Melanocyte of skin (primary cell): ENCODE results near the gene DRG2. TPM values are rescaled to one million over a fixed set of nuclear protein-coding genes. Genes with fewer than 3 reads are reported as not detected.

Experiments used
- total RNA-seq, 2 donors: library from RNA; depleted of rRNA; stranded (reverse); fragments of >200 nt; gene quantifications; 2 replicates each; pipeline ENCODE4 v1.2.3, GENCODE V29; 2012

The DRG2 gene, protein sequence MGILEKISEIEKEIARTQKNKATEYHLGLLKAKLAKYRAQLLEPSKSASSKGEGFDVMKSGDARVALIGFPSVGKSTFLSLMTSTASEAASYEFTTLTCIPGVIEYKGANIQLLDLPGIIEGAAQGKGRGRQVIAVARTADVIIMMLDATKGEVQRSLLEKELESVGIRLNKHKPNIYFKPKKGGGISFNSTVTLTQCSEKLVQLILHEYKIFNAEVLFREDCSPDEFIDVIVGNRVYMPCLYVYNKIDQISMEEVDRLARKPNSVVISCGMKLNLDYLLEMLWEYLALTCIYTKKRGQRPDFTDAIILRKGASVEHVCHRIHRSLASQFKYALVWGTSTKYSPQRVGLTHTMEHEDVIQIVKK
- 10 to 100 TPM; 33.0 to 40.6 TPM for total RNA-seq

DNA sequence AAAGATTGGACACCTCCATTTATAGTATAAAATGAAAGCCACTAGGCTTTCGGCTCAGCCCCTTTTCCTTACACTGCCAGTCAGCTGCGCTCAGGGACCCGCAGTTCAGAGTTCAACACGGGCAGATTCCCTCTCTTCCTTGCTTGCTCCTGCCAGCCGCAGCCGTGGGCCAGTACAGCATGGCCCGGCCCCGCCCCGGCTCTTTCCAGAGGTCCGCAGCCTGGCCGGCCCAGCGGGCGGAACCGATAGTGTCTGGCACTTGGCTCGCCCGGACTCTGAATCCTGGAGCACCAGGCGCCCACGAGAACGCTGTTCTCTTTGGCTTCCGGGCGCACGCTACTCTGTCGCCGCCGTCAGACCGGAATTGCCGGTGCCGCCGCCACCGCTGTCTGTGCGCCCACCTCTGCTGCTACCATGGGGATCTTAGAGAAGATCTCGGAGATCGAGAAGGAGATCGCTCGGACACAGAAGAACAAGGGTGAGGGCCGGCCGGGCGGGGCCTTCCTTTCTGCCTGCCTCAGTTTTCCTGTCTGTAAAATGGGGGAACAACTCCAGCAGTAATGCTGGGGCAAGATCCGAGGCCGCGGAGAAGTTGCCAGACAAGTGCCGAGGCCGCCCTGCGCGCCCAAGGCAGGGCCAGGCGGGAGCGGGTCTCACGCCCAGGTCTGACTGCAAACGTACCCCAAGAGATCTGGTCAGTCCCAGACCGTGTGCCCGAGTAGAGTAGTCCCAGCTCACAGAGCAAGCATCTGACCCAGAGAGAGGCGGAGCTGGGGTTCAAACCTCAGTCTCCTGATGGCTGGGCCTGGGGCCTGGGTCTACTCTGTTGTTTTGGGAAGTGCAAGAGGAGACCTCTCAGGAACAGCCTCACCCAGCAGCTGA, at the start of gene DRG2:
Gene DRG2, plus strand, starts transcription at position 339 of the 882 bp plus-strand sequence. Its CDS starts 76 bp downstream, at position 415.

DNA sequence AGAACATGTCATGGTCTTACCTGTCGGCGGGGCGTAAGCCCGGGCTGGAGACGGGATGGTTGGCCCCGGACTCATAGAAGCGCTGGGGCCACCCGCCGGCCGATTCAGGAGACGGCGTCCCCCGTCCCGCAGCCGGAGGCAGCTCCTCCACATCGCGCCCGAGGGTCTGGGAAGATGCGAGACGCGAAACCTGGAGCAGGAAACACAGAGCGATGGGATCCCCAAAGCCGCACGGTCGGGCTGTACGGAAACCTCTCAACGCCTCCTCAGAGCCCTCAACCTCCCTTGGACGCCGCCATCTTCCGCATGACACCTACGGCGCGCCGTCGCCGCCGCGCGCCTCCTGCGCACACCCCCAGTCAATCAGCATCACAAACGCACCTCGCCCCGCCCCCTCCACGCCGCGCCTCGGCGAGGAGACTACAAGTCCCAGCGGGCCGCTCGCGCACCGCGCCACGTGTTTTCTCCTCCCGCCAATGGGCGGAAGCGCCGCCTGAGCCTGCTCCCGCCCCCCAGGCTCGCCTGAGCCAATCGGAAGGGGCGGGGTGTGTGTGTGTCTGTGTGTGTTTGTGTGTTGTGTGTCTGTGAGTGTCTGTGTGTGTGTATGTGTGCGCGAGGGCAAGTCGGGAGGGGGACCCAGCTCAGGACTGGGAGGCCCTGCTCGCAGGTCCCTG, 48.8 kb upstream of the DRG2 start, which contains the start of the genes ATPAF2 and GID4:
Gene ATPAF2, minus strand, starts transcription at position 308 of the 674 bp plus-strand sequence. Its CDS starts 155 bp downstream, at position 153.
Gene GID4, plus strand, starts transcription at position 548 of the 674 bp plus-strand sequence. Its CDS starts 57 bp downstream, at position 605.

DNA sequence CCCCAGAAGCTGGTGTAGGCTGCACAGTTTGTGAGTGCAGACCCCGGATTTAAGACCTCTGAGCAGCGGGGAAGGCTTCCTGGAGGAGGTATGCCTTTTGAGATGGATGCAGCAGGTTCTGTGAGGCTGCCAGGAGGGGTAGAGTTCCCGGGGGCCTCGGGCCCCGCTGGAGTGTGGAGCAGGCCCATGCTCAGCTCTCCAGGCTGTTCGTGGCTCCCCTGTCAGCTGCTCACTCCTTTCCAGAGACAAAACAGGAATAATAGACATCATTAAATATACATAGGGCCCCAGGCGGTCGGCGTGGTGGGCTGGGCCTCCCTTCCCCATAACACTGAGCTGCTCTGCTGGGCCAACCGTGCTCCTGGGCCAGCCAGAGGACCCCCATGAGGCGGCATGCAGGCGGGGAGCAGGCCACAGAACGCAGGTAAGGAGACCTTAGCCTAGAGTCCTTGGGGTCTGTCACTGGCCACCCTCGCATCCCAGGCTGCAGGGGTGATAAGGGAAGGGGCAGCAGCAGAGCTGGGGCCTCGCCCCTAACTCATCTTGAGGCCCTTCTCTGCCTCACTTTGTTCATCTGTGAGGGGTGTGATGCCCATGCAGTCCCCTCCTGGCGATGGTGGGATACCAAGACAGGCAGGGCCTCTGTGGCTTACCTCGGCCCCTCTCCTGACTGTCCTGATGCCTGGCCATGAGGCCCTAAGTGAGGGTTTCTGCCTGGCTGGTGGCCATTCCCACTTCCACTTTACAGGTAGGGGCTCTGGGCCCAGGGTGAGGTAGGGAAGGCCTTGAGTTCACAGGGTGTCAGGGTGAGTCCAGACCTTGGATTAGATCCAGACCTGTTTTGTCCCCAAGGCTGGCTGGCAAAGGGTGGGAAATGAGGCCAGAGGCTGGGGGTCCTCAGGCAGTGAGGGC, 20.9 kb downstream of the DRG2 start, which contains the start of gene MYO15A:
Gene MYO15A, plus strand, starts transcription at position 356 of the 912 bp plus-strand sequence. CDS start 10,045 bp downstream, outside the sequence.

Other genes with a start within 250 kb of the DRG2 start
- gene TOM1L2, start 115.5 kb upstream of the DRG2 start, total RNA-seq = 10 to 100 TPM; 34.6 to 45.8 TPM
- gene DRC3, start 115.1 kb upstream of the DRG2 start, total RNA-seq = 1 to 10 TPM in 1 of 2 donors, under 1 TPM in 1; 0.69 to 4.3 TPM
- gene ATPAF2, start 48.8 kb upstream of the DRG2 start, total RNA-seq = 10 to 100 TPM; 13.1 to 18.0 TPM
- 1 to 10 TPM; 8.3 TPM for gene GID4, start 48.5 kb upstream of the DRG2 start, total RNA-seq
- gene MYO15A, start 20.8 kb downstream of the DRG2 start, total RNA-seq = 1 to 10 TPM in 1 of 2 donors, under 1 TPM in 1; 0.67 to 1.4 TPM
- gene ALKBH5, start 95.9 kb downstream of the DRG2 start, total RNA-seq = 100 to 1,000 TPM in 1 of 2 donors, 10 to 100 TPM in 1; 91.5 to 106 TPM
- 10 to 100 TPM; 27.3 to 30.3 TPM for gene LLGL1, start 137.7 kb downstream of the DRG2 start, total RNA-seq
- gene FLII, start 170.8 kb downstream of the DRG2 start, total RNA-seq = 100 to 1,000 TPM; 127 to 166 TPM
- 10 to 100 TPM; 13.1 to 15.7 TPM for gene MIEF2, start 172.7 kb downstream of the DRG2 start, total RNA-seq
- gene TOP3A, start 227.0 kb downstream of the DRG2 start, total RNA-seq = 10 to 100 TPM; 42.6 to 44.4 TPM
- 10 to 100 TPM; 25.8 to 28.0 TPM for gene SMCR8, start 227.3 kb downstream of the DRG2 start, total RNA-seq